Measurements from ENCODE around the gene AJM1.
A peak's percentile ranks its signal among the peaks of the same experiment; 100 is the strongest.
"Not testable (repeated sequence)": the region's sequence is repeated elsewhere in the genome, so short reads cannot be mapped to it uniquely, and the experiment has no call there.

AJM1 gene

GRCh38 chr9:136882109-136882946 is 40.0 kb downstream of the AJM1 start:
- DNase-seq: no peak

- not testable (repeated sequence) for DNase-seq
Measured at GRCh38 chr9:136882947-136883283, 40.6 kb downstream of the AJM1 start.

GRCh38 chr9:136883670-136884069 is 41.4 kb downstream of the AJM1 start:
- not testable (repeated sequence) for DNase-seq

GRCh38 chr9:136885950-136886578 is 43.8 kb downstream of the AJM1 start, which contains the start of gene TRAF2:
TSS of gene TRAF2 (plus strand) at chr9:136886516. CDS start at chr9:136898741, 12,225 bp downstream.
- peak; percentile 89 for DNase-seq

- DNase-seq: no peak
Measured at GRCh38 chr9:136886610-136887597, 44.6 kb downstream of the AJM1 start.

DNA sequence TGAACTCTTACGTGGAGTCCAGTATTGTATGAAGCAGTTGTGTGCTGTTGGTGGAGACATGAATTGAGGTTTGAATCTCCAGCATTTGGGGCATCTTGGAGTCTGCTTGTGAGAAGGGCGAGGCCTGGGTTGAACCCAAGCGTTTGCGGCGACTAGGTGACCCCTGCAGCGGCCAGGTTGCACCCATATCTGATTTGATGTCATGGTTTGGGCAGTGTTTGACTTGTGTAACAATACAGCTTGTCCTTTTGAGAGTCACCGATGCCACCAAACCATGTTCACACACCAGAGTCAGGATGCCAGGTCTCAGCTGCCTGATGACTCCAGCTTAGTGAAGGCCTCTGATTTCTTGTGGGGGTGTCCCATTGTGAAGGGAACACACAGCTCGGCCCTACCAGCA is 46.2 kb downstream of the AJM1 start:
- no peak for DNase-seq

DNA sequence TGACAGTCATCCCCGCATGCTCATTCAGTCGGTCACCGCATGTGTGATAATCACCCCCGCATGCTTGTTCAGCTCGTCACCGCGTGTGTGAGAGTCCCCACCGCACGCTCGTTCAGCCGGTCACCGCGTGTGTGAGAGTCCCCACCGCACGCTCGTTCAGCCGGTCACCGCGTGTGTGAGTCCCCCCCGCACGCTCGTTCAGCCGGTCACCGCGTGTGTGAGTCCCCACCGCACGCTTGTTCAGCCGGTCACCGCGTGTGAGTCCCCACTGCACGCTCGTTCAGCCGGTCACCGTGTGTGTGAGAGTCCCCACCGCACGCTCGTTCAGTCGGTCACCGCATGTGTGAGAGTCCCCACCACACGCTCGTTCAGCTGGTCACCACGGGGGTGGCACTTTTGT is 47.6 kb downstream of the AJM1 start:
- no peak for DNase-seq

DNA sequence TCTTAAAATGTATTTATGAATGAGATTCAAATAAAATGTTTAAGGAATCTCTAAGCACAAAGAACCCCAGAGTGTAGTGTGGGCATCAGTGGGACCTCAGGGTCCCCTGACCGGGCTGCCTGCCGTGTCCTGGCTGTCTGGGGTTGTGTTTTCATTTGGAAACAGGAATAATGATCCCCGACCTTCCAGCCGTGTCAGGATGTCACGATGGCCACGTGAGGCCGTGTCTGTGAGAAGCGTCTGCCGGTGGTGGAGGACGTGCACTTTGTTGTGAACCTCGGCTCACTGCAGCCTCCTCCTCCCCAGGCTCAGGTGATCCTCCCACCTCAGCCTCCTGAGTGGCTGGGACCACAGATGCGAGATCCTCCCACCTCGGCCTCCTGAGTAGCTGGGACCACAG is 48.4 kb downstream of the AJM1 start:
- DNase-seq: no peak

All from NCI-H524 treated with DMSO at 0.1 percent for 48 hours (cell line).